Measurements from ENCODE around the gene CD38. TPM values are rescaled to one million over a fixed set of nuclear protein-coding genes. Genes with fewer than 3 reads are reported as not detected.

CD38 gene
- total and polyA plus RNA-seq, 4 donors, result 3.2 to 9.4 (median 5.3) TPM

- no peaks in the 10 kb centered on the region for H3K27me3 ChIP-seq (ENCODE audit: control insufficient read depth in 4 of 4, insufficient read depth in 4 of 4, low read length in 3 of 4)
- WGBS, result 58% methylated on average over 1 of the region's 1 CpG
Observed at GRCh38 chr4:15742637-15743036, 35.5 kb upstream of the CD38 start.

GRCh38 chr4:15744016-15744545 lies 34.0 kb upstream of the CD38 start:
- Histone ChIP-seq H3K27ac (ENCODE audit: low read depth in 1 of 2, low read length in 2 of 2) (no peak overlapping the region), H3K27me3 (ENCODE audit: control insufficient read depth in 4 of 4, insufficient read depth in 4 of 4, low read length in 3 of 4) (no peaks in the 10 kb centered on the region), H3K36me3 (ENCODE audit: control insufficient read depth in 4 of 4, insufficient read depth in 3 of 4, low read depth in 1 of 4, low read length in 3 of 4) (no peaks in the 10 kb centered on the region), H3K9ac (ENCODE audit: low read depth in 1 of 2, low read length in 2 of 2) (no peak overlapping the region), H3K4me1 (ENCODE audit: control insufficient read depth in 4 of 4, insufficient read depth in 4 of 4, low read length in 3 of 4) (peaks cover 0 to 14% (median 9%) of the 10 kb centered on the region in 4 donors), H3K9me3 (ENCODE audit: control insufficient read depth in 4 of 4, low read length in 3 of 4) (peaks cover 7 to 18% (median 9%) of the 10 kb centered on the region in 4 donors), H3K4me3 (ENCODE audit: low read depth in 1 of 3, low read length in 3 of 3) (no peak overlapping the region)
- no peak for TF ChIP-seq GABPA (IDR thresholded peaks at IDR 0.05 in 1 of 2, conservative IDR thresholded peaks at IDR 0.05 in 1 of 2)
- TF ChIP-seq TAF1 (conservative IDR thresholded peaks at IDR 0.05), result no peak
- TF ChIP-seq YY1 (IDR thresholded peaks at IDR 0.05), result no peak
- TF ChIP-seq NR2F2 (IDR thresholded peaks at IDR 0.05), result no peak
- TF ChIP-seq JUND (IDR thresholded peaks at IDR 0.05), result no peak
- TF ChIP-seq, protein P1, sequence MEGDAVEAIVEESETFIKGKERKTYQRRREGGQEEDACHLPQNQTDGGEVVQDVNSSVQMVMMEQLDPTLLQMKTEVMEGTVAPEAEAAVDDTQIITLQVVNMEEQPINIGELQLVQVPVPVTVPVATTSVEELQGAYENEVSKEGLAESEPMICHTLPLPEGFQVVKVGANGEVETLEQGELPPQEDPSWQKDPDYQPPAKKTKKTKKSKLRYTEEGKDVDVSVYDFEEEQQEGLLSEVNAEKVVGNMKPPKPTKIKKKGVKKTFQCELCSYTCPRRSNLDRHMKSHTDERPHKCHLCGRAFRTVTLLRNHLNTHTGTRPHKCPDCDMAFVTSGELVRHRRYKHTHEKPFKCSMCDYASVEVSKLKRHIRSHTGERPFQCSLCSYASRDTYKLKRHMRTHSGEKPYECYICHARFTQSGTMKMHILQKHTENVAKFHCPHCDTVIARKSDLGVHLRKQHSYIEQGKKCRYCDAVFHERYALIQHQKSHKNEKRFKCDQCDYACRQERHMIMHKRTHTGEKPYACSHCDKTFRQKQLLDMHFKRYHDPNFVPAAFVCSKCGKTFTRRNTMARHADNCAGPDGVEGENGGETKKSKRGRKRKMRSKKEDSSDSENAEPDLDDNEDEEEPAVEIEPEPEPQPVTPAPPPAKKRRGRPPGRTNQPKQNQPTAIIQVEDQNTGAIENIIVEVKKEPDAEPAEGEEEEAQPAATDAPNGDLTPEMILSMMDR (IDR thresholded peaks at IDR 0.05; ENCODE audit: low read depth, low read length, missing input control), result no peak
- no peak for TF ChIP-seq SP1 (IDR thresholded peaks at IDR 0.05)
- TF ChIP-seq MAX (IDR thresholded peaks at IDR 0.05), result no peak
- no peak for TF ChIP-seq EGR1 (IDR thresholded peaks at IDR 0.05; ENCODE audit: low read depth in 2 of 2)
- TF ChIP-seq RXRA (IDR thresholded peaks at IDR 0.05), result no peak
- no peak for TF ChIP-seq FOXA2 (IDR thresholded peaks at IDR 0.05)
- no peak for TF ChIP-seq HNF4A (conservative IDR thresholded peaks at IDR 0.05)
- TF ChIP-seq, protein P2, sequence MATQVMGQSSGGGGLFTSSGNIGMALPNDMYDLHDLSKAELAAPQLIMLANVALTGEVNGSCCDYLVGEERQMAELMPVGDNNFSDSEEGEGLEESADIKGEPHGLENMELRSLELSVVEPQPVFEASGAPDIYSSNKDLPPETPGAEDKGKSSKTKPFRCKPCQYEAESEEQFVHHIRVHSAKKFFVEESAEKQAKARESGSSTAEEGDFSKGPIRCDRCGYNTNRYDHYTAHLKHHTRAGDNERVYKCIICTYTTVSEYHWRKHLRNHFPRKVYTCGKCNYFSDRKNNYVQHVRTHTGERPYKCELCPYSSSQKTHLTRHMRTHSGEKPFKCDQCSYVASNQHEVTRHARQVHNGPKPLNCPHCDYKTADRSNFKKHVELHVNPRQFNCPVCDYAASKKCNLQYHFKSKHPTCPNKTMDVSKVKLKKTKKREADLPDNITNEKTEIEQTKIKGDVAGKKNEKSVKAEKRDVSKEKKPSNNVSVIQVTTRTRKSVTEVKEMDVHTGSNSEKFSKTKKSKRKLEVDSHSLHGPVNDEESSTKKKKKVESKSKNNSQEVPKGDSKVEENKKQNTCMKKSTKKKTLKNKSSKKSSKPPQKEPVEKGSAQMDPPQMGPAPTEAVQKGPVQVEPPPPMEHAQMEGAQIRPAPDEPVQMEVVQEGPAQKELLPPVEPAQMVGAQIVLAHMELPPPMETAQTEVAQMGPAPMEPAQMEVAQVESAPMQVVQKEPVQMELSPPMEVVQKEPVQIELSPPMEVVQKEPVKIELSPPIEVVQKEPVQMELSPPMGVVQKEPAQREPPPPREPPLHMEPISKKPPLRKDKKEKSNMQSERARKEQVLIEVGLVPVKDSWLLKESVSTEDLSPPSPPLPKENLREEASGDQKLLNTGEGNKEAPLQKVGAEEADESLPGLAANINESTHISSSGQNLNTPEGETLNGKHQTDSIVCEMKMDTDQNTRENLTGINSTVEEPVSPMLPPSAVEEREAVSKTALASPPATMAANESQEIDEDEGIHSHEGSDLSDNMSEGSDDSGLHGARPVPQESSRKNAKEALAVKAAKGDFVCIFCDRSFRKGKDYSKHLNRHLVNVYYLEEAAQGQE (IDR thresholded peaks at IDR 0.05), result no peak
- DNase-seq (ENCODE audit: low spot score), result no peak
- WGBS, result 51% methylated on average over 5 of the region's 5 CpGs

More at GRCh38 chr4:15742637-15743036, 35.5 kb upstream of the CD38 start:
- Histone ChIP-seq H3K36me3 (ENCODE audit: control insufficient read depth in 4 of 4, insufficient read depth in 3 of 4, low read depth in 1 of 4, low read length in 3 of 4) (no peaks in the 10 kb centered on the region), H3K27ac (ENCODE audit: low read depth in 1 of 2, low read length in 2 of 2) (no peak overlapping the region), H3K4me1 (ENCODE audit: control insufficient read depth in 4 of 4, insufficient read depth in 4 of 4, low read length in 3 of 4) (peaks cover 0 to 14% (median 9%) of the 10 kb centered on the region in 4 donors), H3K4me3 (ENCODE audit: low read depth in 1 of 3, low read length in 3 of 3) (no peak overlapping the region), H3K9me3 (ENCODE audit: control insufficient read depth in 4 of 4, low read length in 3 of 4) (peaks cover 7 to 18% (median 9%) of the 10 kb centered on the region in 4 donors), H3K9ac (ENCODE audit: low read depth in 1 of 2, low read length in 2 of 2) (no peak overlapping the region)
- no peak for DNase-seq (ENCODE audit: low spot score)
- TF ChIP-seq NR2F2 (IDR thresholded peaks at IDR 0.05), result no peak
- TF ChIP-seq, protein P1 (IDR thresholded peaks at IDR 0.05; ENCODE audit: low read depth, low read length, missing input control), result no peak
- TF ChIP-seq JUND (IDR thresholded peaks at IDR 0.05), result no peak
- TF ChIP-seq SP1 (IDR thresholded peaks at IDR 0.05), result no peak
- TF ChIP-seq, protein P2 (IDR thresholded peaks at IDR 0.05), result no peak
- TF ChIP-seq HNF4G (IDR thresholded peaks at IDR 0.05), result no peak
- no peak for TF ChIP-seq RXRA (IDR thresholded peaks at IDR 0.05)
- no peak for TF ChIP-seq YY1 (IDR thresholded peaks at IDR 0.05)
- no peak for TF ChIP-seq GABPA (IDR thresholded peaks at IDR 0.05 in 1 of 2, conservative IDR thresholded peaks at IDR 0.05 in 1 of 2)
- TF ChIP-seq TAF1 (conservative IDR thresholded peaks at IDR 0.05), result no peak
